Measurements from ENCODE around the gene FCN3.
A peak's percentile ranks its signal among the peaks of the same experiment; 100 is the strongest.

- TF ChIP-seq CTCF (IDR thresholded peaks at IDR 0.05) (no peak), POLR2A (IDR thresholded peaks at IDR 0.05; ENCODE audit: low read length) (peak; percentile 16; the same call in 1 of the 2 replicates), MYC (IDR thresholded peaks at IDR 0.05; ENCODE audit: borderline replicate concordance, low read length) (no peak), HMGXB4 (CRISPR knock-in tag; IDR thresholded peaks at IDR 0.05; ENCODE audit: borderline replicate concordance) (no peak), SMC3 (IDR thresholded peaks at IDR 0.05) (no peak), CBX2 (IDR thresholded peaks at IDR 0.05; ENCODE audit: borderline replicate concordance, low read depth) (no peak)
Observed at GRCh38 chr1:27349784-27350662, 24.6 kb downstream of the FCN3 start.

All from A549 (cell line).